ENCODE measurements around the gene MICB.
"Not testable (repeated sequence)": the region's sequence is repeated elsewhere in the genome, so short reads cannot be mapped to it uniquely, and the experiment has no call there.

GRCh38 chr6:31486065-31486837, 11.7 kb upstream of the MICB start:
- not testable (repeated sequence) for TF ChIP-seq CTCF (IDR thresholded peaks at IDR 0.05; ENCODE audit: low read depth, low read length, poor library complexity, severe bottlenecking); EZH2phosphoT487 (IDR thresholded peaks at IDR 0.05; ENCODE audit: borderline replicate concordance, low read length)

All from DOHH2 (cell line).